NCI-H2227 (cell line): ENCODE measurements around the gene TPRN.

Experiments
- DNase-seq: peaks from one replicate; lab custom pipeline; 2025; ENCODE audit not compliant: unreplicated experiment; lab: John Stamatoyannopoulos, UW

Gene TPRN

GRCh38 chr9:137226338-137227053 lies 26.0 kb upstream of the TPRN start:
- no peak for DNase-seq

- DNase-seq, result no peak
These were observed 25.3 kb upstream of the TPRN start for GRCh38 chr9:137225699-137226331.

DNA sequence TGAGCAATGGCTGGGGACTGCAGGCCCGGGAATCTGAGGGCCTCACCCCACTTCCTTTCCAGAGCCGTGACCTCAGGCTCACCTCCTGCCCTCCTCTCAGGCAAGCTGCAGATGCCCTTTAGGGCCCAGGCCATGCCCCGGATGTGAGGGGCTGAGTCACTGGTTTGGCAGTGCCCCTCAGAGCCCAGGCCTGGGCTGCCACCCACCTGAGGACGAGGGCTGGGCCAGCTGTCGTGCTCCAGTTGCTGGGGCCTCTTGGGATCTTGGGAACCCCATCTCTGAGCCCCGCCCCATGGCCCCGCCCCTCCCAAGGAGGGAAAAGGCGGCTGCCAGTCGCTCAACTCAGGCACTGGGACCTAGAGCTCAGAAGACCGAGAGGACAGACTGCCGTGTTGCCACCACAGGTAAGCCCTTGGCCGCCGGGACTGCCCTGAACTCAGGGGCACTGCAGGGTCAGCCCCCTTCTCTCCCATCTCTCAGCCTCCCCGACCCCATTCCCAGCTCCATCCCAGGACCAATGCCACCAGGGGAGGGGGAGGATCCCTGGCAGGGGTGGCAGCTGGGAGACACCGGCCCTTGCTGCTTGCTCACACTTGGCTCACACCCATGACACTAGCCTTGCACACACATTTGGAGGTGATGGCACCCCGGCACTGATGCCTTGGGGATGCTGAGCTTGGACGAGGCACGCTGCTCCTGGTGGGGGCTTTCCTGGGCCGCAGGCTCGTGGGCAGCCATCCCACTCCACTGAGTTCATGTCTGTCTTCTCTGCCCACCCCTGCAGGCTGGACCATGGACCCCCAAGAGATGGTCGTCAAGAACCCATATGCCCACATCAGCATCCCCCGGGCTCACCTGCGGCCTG lies 24.5 kb upstream of the TPRN start, which contains the start of gene CYSRT1:
CYSRT1 (plus strand) TSS at position 345 of the 865 bp plus-strand sequence; CDS start at position 793, 448 bp downstream.
- DNase-seq, result no peak

- peak; percentile 95 for DNase-seq
These were observed 22.8 kb upstream of the TPRN start for GRCh38 chr9:137223078-137223970.

DNA sequence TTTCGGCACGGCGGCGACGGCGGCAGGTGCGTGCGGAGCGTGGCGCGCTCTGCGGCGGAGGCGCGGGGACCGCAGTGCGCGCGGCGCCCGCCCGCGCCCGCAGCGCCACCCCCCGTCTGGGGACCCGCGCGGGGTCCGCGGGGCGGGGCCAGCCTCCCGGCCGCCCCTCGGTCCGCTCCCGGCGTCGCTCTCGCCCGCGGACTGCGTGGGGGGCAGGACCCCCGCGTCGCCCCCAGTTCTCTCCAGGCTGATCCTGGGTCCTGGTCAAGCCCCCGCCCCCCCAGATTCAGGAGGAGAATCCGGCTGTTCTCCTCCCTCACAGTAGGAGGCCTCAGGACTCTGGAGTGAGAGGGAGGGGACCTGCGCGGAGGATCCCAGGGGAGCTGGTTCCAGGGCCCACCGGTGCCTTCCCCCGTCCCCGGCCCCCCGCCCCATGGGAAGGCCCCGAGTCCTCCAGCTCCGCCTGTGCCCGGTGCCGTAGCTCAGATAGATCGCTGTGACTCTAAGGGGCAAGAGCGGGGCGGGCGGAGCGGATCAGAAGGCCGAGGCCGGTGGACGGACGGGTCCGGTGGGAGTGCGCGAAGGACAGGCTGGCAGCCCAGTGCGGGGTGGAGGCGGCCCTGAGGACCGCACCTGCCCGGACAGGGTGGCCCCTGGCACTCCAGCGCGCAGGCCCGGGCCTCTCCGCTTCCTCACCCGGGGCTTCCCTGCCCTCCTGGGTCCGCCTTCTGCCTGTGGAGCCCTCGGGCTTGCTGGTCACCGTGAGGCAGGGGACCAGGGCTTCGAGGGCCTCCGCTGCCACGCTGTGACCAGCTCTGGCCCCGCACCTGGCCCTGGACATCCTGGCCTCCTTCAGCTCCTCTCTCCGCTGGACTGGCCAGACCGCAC lies 21.9 kb upstream of the TPRN start, which contains the start of gene RNF208:
RNF208 (minus strand) TSS at position 51 of the 888 bp plus-strand sequence. CDS start 1,028 bp downstream, outside the sequence.
- DNase-seq, result peak; percentile 35

DNA sequence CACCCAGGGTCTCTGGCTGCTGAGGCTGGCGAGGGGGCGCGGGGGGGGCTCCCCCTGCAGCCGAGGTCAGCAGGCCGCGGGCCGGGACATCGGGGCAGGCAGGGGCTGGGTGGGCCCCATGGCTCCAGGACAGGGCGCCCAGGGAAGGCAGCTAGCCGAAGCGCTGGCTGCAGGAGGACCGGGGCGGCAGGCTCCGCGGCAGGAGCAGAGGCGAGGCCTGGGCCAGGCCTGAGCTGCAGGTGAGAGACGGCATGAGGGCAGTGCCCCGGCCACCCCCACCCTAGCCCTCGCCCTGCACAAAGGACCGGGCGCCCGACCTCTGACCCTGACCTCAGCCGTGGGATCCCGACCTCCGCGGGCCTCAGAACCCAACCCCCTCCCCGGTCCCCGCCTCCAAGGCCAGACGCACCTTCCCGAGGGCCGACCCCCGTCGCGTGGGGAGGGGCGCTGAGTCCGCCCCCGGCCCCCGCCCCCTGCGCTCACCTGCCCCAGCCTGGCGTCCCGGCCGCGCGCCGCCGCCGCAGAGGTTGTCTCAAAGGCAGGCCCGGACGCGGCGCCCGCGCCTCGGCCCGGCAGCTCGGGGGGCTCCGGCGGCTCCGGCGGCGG lies 21.1 kb upstream of the TPRN start:
- DNase-seq, result peak; percentile 43

DNA sequence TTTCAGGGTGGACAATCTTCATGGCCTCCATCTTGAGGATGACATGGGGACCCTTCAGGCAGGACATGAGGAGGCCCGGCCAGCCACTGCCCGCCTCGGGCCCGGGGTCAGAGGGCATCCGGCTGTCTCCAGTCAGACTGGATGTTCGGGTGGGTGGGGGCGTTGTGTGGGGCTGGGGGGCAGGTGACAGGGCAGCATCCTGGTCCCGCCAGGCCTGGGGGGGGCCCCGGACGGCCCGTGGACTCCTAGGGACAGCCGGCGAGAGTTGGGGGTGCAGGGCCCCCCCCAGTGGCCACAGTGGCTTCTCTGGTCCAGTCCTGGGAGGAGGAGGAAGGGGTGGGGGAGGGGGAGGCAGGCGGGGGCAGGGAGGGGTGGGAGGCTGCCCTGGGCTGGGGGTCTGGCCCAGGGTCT lies 20.6 kb upstream of the TPRN start:
- no peak for DNase-seq

- no peak for DNase-seq
These were observed 20.0 kb upstream of the TPRN start for GRCh38 chr9:137220317-137221094.

GRCh38 chr9:137219757-137220316 lies 19.3 kb upstream of the TPRN start:
- DNase-seq, result no peak

DNA sequence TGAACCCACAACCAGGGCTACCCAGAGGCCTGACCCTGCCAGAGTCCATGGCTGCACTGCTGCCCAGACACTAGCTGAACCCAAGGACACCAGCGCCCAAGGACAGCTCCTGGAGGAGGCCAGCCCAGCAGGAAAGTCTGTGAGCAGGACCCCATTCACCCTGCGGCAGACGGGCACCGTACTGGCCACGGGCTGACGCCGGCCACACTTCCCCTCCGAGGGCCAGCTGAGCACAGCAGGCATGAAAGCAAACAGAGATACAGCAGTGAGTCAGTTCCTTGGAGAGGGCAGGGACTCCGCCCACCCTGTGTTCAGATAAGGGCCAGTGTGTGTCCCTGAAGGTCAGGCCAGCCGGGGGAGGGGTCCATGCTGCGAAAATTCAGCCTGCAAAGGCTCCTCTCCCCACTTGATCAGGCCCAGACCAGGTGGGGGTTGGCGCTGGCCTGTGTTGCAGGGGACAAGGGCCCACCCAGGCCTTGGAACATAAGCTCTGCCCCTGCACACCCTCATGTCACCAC lies 18.3 kb upstream of the TPRN start:
- no peak for DNase-seq

GRCh38 chr9:137218212-137218753 lies 17.7 kb upstream of the TPRN start:
- no peak for DNase-seq

DNA sequence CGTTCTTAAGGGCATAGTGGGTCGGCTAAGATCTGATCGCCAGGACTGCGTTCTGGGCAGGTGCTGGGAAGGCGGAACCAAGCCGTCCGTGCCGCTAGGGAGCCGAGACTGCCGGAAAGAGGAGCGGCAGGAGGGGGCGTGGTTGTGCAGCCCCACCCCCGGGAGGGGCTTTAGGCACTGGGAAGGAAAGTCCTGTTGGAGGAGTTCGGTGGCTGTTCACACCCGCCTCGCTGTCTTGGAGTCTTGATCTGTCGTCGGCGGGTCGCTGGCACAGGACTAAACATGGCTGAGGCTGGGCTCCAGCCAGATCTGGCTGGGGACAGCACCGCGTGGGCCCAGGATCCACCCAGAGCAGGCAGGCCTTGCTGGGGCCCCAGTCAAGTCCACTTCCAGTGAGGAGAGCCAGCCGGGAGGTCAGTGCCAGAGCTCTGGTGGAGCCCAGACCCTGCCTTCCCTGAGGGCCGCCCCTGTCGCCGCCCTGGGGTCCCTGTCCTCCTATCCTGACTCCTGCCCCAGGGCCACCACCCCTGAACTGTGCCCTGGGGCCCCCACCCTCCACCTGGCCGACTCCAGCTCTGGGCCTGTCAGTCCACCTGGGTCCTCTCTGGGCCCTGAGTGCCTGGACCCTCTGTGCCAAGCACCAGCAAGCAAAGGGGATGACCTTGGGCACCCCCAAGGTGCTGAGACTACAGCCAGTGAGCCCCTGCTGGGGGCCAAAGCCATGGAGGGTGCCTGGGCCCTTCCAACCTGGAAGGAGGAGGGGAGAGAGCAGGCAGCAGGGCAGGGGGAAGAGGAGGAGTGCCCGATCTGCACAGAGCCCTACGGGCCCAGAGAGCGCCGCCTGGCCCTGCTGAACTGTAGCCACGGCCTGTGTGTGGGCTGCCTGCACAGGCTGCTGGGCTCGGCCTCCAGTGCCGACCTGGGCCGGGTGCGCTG lies 17.0 kb upstream of the TPRN start:
- peak; percentile 84 for DNase-seq

- DNase-seq, result no peak
These were observed 15.8 kb upstream of the TPRN start for GRCh38 chr9:137216188-137216965.

- no peak for DNase-seq
These were observed 14.8 kb upstream of the TPRN start for GRCh38 chr9:137215196-137215986.

DNA sequence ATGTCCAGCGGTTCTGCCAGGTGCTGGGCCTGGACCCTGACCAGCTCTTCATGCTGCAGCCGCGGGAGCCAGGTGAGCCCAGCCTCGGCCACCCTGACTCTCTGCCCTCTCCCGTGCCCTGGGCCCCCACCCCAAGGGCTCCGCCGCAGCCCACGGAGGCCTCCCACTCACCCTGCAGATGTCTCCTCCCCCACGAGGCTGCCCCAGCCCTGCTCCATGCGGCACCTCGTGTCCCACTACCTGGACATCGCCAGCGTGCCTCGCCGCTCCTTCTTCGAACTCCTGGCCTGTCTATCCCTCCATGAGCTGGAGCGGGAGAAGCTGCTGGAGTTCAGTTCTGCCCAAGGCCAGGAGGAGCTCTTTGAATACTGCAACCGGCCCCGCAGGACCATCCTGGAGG lies 14.1 kb upstream of the TPRN start:
- no peak for DNase-seq
